HCT116 (cell line): ENCODE data around the gene HAUS8. TPM values are rescaled to one million over a fixed set of nuclear protein-coding genes. Genes with fewer than 3 reads are reported as not detected.

ENCODE experiments used
- ATAC-seq: fragments of 200-7000 bp; cut with Tn5 transposase; 2 replicates; pipeline ENCODE4 v1.9.1; 2020; ENCODE audit warnings: mild to moderate bottlenecking, moderate library complexity
- BruUV-seq: library from RNA; stranded (reverse); fragments of 400-500 nt; replicated peaks from 2 replicates; lab custom pipeline; 2021; lab: Mats Ljungman, UMichigan
- CTCF ChIA-PET: fragments of 300-600 bp; sonication (Branson Sonifier 250); formaldehyde crosslinking; loops from one replicate; lab custom pipeline; 2021; ENCODE audit warnings: antibody characterized with exemption; lab: Charles Lee
- POLR2A ChIA-PET: fragments of 300-600, 350-600 bp; sonication (Branson Sonifier 250); formaldehyde crosslinking; loops from one replicate; lab custom pipeline; 2021; ENCODE audit warnings: antibody characterized with exemption; lab: Charles Lee
- RAD21 ChIA-PET, 2 experiments: fragments of 300-600 bp; sonication (Branson Sonifier 250); formaldehyde crosslinking; loops; one replicate each; lab custom pipeline; 2023; ENCODE audit warnings: low total read pairs in 2 of 2; ENCODE audit not compliant: uncharacterized antibody in 2 of 2, unreplicated experiment in 2 of 2, low non-redundant PET in 1 of 2; lab: Charles Lee
- DNase-seq: peaks from one replicate; pipeline ENCODE4 v3.0.0-alpha.2; 2010; ENCODE audit warnings: low read depth, low spot score
- H2AFZ ChIP-seq: fragments of 200-600 bp; shearing (Covaris generic), sonication (generic); 2 replicates; pipeline ENCODE4 v1.6.1; 2017; ENCODE audit warnings: low read depth, mixed run types, mixed read lengths, antibody characterized with exemption, low read length; ENCODE audit not compliant: poor library complexity, severe bottlenecking
- H3K27ac ChIP-seq: 2 replicates; pipeline ENCODE4 v1.5.1; 2012; ENCODE audit warnings: low read depth, low read length
- H3K27me3 ChIP-seq: fragments of 200-600 bp; sonication (generic); 2 replicates; pipeline ENCODE4 v1.6.1; 2016; ENCODE audit warnings: mixed run types, low read length, mixed read lengths; ENCODE audit not compliant: insufficient read depth
- H3K36me3 ChIP-seq, 2 experiments: fragments of 200-500 bp in 1 of 2; fragments of 200-600 bp in 1 of 2; sonication (Bioruptor generic) in 1 of 2; sonication (generic) in 1 of 2; 2 replicates each; pipeline versions ENCODE4 v1.5.1 to v1.6.1; 2014 to 2016; ENCODE audit warnings: low read length in 2 of 2, inconsistent platforms in 1 of 2, mixed read lengths in 1 of 2, mixed run types in 1 of 2; ENCODE audit not compliant: insufficient read depth in 2 of 2, control insufficient read depth in 1 of 2
- H3K4me1 ChIP-seq, 2 experiments: fragments of 200-600 bp in 1 of 2; sonication (generic) in 1 of 2; 2 replicates each; pipeline versions ENCODE4 v1.5.1 to v1.6.1; 2012 to 2017; ENCODE audit warnings: low read length in 2 of 2, inconsistent platforms in 1 of 2, mild to moderate bottlenecking in 1 of 2, mixed read lengths in 1 of 2, mixed run types in 1 of 2, moderate library complexity in 1 of 2; ENCODE audit not compliant: insufficient read depth in 2 of 2, control insufficient read depth in 1 of 2
- H3K4me2 ChIP-seq: fragments of 200-600 bp; sonication (generic); 2 replicates; pipeline ENCODE4 v1.6.1; 2017; ENCODE audit warnings: mixed run types, low read length, mixed read lengths
- H3K4me3 ChIP-seq, 2 experiments: fragments of 200-600 bp in 1 of 2; sonication (generic) in 1 of 2; replicated peaks in 1 of 2; 2 replicates each; pipeline ENCODE4 v1.5.1; 2011 to 2016; ENCODE audit warnings: low read length in 2 of 2, control low read depth in 1 of 2, low read depth in 1 of 2, mild to moderate bottlenecking in 1 of 2, mixed read lengths in 1 of 2, mixed run types in 1 of 2
- H3K79me2 ChIP-seq: fragments of 200-600 bp; sonication (generic); 2 replicates; pipeline ENCODE4 v1.6.1; 2017; ENCODE audit warnings: mild to moderate bottlenecking, mixed run types, low read length, moderate library complexity, mixed read lengths; ENCODE audit not compliant: insufficient read depth
- H3K9ac ChIP-seq: fragments of 200-600 bp; sonication (generic); 2 replicates; pipeline ENCODE4 v1.6.1; 2016; ENCODE audit warnings: low read length, mixed read lengths
- H3K9me2 ChIP-seq: fragments of 200-600 bp; sonication (generic), shearing (Covaris generic); 2 replicates; pipeline ENCODE4 v1.6.1; 2017; ENCODE audit warnings: mixed run types, mild to moderate bottlenecking, moderate library complexity; ENCODE audit not compliant: insufficient read depth
- H3K9me3 ChIP-seq, 2 experiments: fragments of 200-500 bp in 1 of 2; fragments of 200-600 bp in 1 of 2; sonication (Bioruptor generic) in 1 of 2; sonication (generic) in 1 of 2; 2 replicates each; pipeline ENCODE4 v1.6.1; 2014 to 2017; ENCODE audit warnings: low read length in 2 of 2, mixed read lengths in 2 of 2, inconsistent platforms in 1 of 2, low read depth in 1 of 2, mild to moderate bottlenecking in 1 of 2, mixed run types in 1 of 2, moderate library complexity in 1 of 2; ENCODE audit not compliant: control insufficient read depth in 1 of 2, insufficient read depth in 1 of 2
- H4K20me1 ChIP-seq: fragments of 200-600 bp; sonication (generic), shearing (Covaris generic); 2 replicates; pipeline ENCODE4 v1.6.1; 2017; ENCODE audit warnings: mixed run types, mild to moderate bottlenecking, moderate library complexity; ENCODE audit not compliant: insufficient read depth
- EZH2phosphoT487 ChIP-seq: fragments of 200-600 bp; IDR thresholded peaks from 2 replicates; pipeline ENCODE4 v1.6.1; 2018; ENCODE audit warnings: antibody characterized with exemption, borderline replicate concordance
- FOSL1 ChIP-seq: IDR thresholded peaks from 2 replicates; pipeline ENCODE4 v1.6.1; 2012; ENCODE audit warnings: low read depth
- POLR2A ChIP-seq: IDR thresholded peaks from 2 replicates; pipeline ENCODE4 v1.7.0; 2011; ENCODE audit warnings: borderline replicate concordance; ENCODE audit not compliant: insufficient read depth, insufficient read length; ENCODE audit errors: extremely low read depth
- SIN3A ChIP-seq: IDR thresholded peaks from 2 replicates; pipeline ENCODE4 v1.6.1; 2012; ENCODE audit warnings: low read depth
- YY1 ChIP-seq: IDR thresholded peaks from 2 replicates; pipeline ENCODE4 v1.6.1; 2011; ENCODE audit warnings: low read length, low read depth, moderate library complexity, mild to moderate bottlenecking; ENCODE audit not compliant: insufficient replicate concordance; ENCODE audit errors: extremely low read depth
- ZNF274 ChIP-seq: fragments of 200-500 bp; sonication (Bioruptor generic); IDR thresholded peaks from 2 replicates; pipeline ENCODE4 v1.6.1; 2014; ENCODE audit warnings: mild to moderate bottlenecking, low read depth, low read length, inconsistent platforms
- intact Hi-C: fragments of 100-400 bp; cut with micrococcal nuclease; formaldehyde crosslinking; loops from 2 replicates; pipeline ENCODE4 v1.10.0; 2022
- total RNA-seq: library from RNA; stranded (reverse); gene quantifications from one replicate; pipeline ENCODE4 v1.2.1, GENCODE V29; 2021; ENCODE audit not compliant: unreplicated experiment
- TF ChIP-seq, protein P1 (sequence below), 3 experiments: fragments of 200-600 bp in 1 of 3; sonication (generic) in 1 of 3; IDR thresholded peaks in 2 of 3; conservative IDR thresholded peaks in 1 of 3; 2 replicates each; pipeline ENCODE4 v1.5.1; 2012 to 2017; ENCODE audit warnings: low read depth in 2 of 3, low read length in 2 of 3, antibody characterized with exemption in 1 of 3, borderline replicate concordance in 1 of 3, control low read depth in 1 of 3, mild to moderate bottlenecking in 1 of 3, mixed read lengths in 1 of 3, mixed run types in 1 of 3, moderate library complexity in 1 of 3; ENCODE audit not compliant: insufficient read depth in 1 of 3

HAUS8 gene
- total RNA-seq, 1 experiment from 2014 or later: 23.6 TPM

DNA sequence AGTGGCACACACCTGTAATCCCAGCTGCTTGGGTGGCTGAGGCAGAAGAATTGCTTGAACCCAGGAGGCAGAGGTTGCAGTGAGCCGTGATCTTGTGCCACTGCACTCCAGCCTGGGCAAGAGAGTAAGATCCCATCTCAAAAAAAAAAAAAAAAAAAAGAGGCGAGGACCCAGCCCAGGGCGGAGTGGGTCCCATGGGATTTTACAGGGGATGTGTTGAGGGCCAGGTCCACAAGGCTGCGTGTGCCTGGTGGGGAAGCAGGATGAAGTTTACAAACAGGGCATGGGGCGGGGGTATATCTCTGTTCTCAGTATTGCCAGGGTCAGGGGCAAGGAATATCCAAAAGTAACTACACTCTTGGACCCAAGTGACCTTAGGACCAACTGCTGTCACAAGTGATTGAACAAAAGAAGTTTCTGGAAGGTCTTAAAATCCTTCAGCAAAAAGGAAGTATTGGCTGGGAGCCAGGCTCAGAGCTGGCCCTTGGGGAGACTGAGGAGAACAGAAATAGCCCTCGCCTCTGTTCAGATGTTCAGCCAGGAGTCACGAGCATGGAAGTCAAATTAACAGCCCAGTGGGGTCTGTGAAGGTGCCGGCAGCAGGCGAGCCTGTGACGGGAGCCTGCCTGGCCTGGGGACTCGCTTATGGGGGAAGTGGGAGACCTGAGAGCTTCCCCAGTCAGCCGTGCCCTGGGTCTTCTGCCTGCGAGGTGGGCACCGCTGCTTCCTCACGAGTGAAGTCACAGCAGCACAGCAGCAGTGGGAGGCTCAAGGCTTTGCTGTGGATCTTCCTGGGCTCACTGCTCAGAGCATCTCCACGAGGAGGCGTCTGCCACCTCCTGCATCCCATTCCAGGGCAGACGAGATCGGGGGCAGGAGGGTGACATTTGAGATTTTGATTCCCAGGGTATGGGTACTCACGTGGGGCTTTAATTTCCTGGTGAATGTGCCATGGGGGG, 6.7 kb upstream of the HAUS8 start:
- ChIA-PET CTCF (no interaction called here), RAD21 (no interaction called here), POLR2A (no interaction called here)
- TF ChIP-seq SIN3A (no peak), POLR2A (no peak), EZH2phosphoT487 (no peak), YY1 (no peak), ZNF274 (no peak), FOSL1 (no peak)
- TF ChIP-seq, protein P1, sequence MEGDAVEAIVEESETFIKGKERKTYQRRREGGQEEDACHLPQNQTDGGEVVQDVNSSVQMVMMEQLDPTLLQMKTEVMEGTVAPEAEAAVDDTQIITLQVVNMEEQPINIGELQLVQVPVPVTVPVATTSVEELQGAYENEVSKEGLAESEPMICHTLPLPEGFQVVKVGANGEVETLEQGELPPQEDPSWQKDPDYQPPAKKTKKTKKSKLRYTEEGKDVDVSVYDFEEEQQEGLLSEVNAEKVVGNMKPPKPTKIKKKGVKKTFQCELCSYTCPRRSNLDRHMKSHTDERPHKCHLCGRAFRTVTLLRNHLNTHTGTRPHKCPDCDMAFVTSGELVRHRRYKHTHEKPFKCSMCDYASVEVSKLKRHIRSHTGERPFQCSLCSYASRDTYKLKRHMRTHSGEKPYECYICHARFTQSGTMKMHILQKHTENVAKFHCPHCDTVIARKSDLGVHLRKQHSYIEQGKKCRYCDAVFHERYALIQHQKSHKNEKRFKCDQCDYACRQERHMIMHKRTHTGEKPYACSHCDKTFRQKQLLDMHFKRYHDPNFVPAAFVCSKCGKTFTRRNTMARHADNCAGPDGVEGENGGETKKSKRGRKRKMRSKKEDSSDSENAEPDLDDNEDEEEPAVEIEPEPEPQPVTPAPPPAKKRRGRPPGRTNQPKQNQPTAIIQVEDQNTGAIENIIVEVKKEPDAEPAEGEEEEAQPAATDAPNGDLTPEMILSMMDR (IDR thresholded peaks at IDR 0.05 in 2 of 3, conservative IDR thresholded peaks at IDR 0.05 in 1 of 3; ENCODE audit: borderline replicate concordance in 1 of 3, insufficient read depth in 1 of 3, low read depth in 2 of 3, low read length in 2 of 3): no peak
- H4K20me1 ChIP-seq: no peaks in the 10 kb centered on the region
- H3K9me3 ChIP-seq: no peaks in the 10 kb centered on the region
- intact Hi-C loops: no loop called here
- H3K4me3 ChIP-seq: no peak overlapping the region
- H3K9me2 ChIP-seq: no peaks in the 10 kb centered on the region
- H3K79me2 ChIP-seq: peaks cover 97% of the 10 kb centered on the region
- ATAC-seq: no peak
- no peak overlapping the region for H3K27ac ChIP-seq
- peaks cover 10 to 34% of the 10 kb centered on the region in 2 experiments for H3K4me1 ChIP-seq
- no TSS peak for BruUV-seq
- no peak overlapping the region for H2AFZ ChIP-seq
- no peaks in the 10 kb centered on the region; a peak in 1 of 4 replicates for H3K36me3 ChIP-seq
- H3K27me3 ChIP-seq: no peaks in the 10 kb centered on the region
- no peak for DNase-seq
- no peak overlapping the region for H3K4me2 ChIP-seq
- no peak overlapping the region for H3K9ac ChIP-seq
